A673 (cell line): Measurements from ENCODE around the gene UMAD1.

Experiments used
- CTCF ChIP-seq: fragments of 300-800, 200-600 bp; sonication (generic); conservative IDR thresholded peaks from 2 replicates; pipeline ENCODE4 v1.5.1; 2017; ENCODE audit warnings: low read depth, mild to moderate bottlenecking, antibody characterized with exemption, low read length, moderate library complexity, mixed read lengths
- EZH2 ChIP-seq: fragments of 200-600 bp; sonication (generic); IDR thresholded peaks from 2 replicates; pipeline ENCODE4 v1.6.1; 2017; ENCODE audit warnings: borderline replicate concordance, low read depth, mild to moderate bottlenecking, mixed read lengths, antibody characterized with exemption, low read length; ENCODE audit not compliant: poor library complexity, severe bottlenecking

GRCh38 chr7:7667187-7667586, 26.6 kb downstream of the UMAD1 start:
- TF ChIP-seq CTCF (no peak), EZH2 (no peak)
